Suppressor macrophage (primary cell): ENCODE measurements around the gene DCAKD.
"Not testable (repeated sequence)": the region's sequence is repeated elsewhere in the genome, so short reads cannot be mapped to it uniquely, and the experiment has no call there.

ENCODE experiments used
- DNase-seq, 4 experiments: peaks; one replicate each; pipeline ENCODE4 v3.0.0-alpha.2; 2020 to 2022

DCAKD gene

GRCh38 chr17:45063198-45063597 lies 11.8 kb upstream of the DCAKD start:
- DNase-seq = peak in 3 of 4 experiments; percentile 26 to 48 (median 43)

- DNase-seq = no peak
These were observed 10.3 kb upstream of the DCAKD start for GRCh38 chr17:45061606-45062205.

GRCh38 chr17:45060797-45061605 lies 9.6 kb upstream of the DCAKD start, which contains the start of gene NMT1:
Gene NMT1, plus strand, starts transcription at chr17:45061317. Its CDS starts 13 bp downstream, at chr17:45061330.
- DNase-seq = peak; percentile 97 to 100 (median 99)

GRCh38 chr17:45060382-45060796 lies 9.0 kb upstream of the DCAKD start:
- DNase-seq = no peak

- peak; percentile 29 to 50 (median 41) for DNase-seq
These were observed 780 bp upstream of the DCAKD start for GRCh38 chr17:45052052-45052772.

- not testable (repeated sequence) for DNase-seq
These were observed 254 bp upstream of the DCAKD start for GRCh38 chr17:45051720-45052051.

- peak; percentile 19 to 65 (median 38) for DNase-seq
These were observed 862 bp downstream of the DCAKD start for GRCh38 chr17:45050481-45051059.

- peak in 1 of 4 experiments; percentile 12 for DNase-seq
These were observed 2.5 kb downstream of the DCAKD start for GRCh38 chr17:45048795-45049563.

- no peak for DNase-seq
These were observed 4.8 kb downstream of the DCAKD start for GRCh38 chr17:45046537-45047125.

- no peak for DNase-seq
These were observed 7.5 kb downstream of the DCAKD start for GRCh38 chr17:45043813-45044540.

- DNase-seq = no peak
These were observed 8.9 kb downstream of the DCAKD start for GRCh38 chr17:45042346-45043120.

- DNase-seq = no peak
These were observed 11.0 kb downstream of the DCAKD start for GRCh38 chr17:45040459-45040858.

- peak in 1 of 4 experiments; percentile 24 for DNase-seq
These were observed 12.5 kb downstream of the DCAKD start for GRCh38 chr17:45038728-45039634.

- DNase-seq = no peak
These were observed 14.7 kb downstream of the DCAKD start for GRCh38 chr17:45036691-45037090.

GRCh38 chr17:45035848-45036247 lies 15.6 kb downstream of the DCAKD start:
- DNase-seq = no peak

GRCh38 chr17:45034599-45034998 lies 16.8 kb downstream of the DCAKD start:
- no peak for DNase-seq

- DNase-seq = no peak
These were observed 19.3 kb downstream of the DCAKD start for GRCh38 chr17:45032174-45032541.

GRCh38 chr17:45031231-45032173 lies 19.9 kb downstream of the DCAKD start:
- DNase-seq = no peak
